Colonic mucosa (tissue), 4 donors: Measurements from ENCODE around the gene TCF4. TPM values are rescaled to one million over a fixed set of nuclear protein-coding genes. Genes with fewer than 3 reads are reported as not detected.

ENCODE experiments used
- DNase-seq: peaks from one replicate; pipeline ENCODE4 v3.0.0-alpha.2; 2020
- H3K27ac ChIP-seq: fragments of 200-600 bp; one replicate; pipeline ENCODE4 v1.8.0; 2021
- H3K27me3 ChIP-seq: fragments of 200-600 bp; one replicate; pipeline ENCODE4 v1.8.0; 2021
- H3K36me3 ChIP-seq: fragments of 200-600 bp; one replicate; pipeline ENCODE4 v1.8.0; 2021
- H3K4me1 ChIP-seq: fragments of 200-600 bp; one replicate; pipeline ENCODE4 v1.8.0; 2021; ENCODE audit warnings: mild to moderate bottlenecking
- H3K4me3 ChIP-seq: fragments of 200-600 bp; one replicate; pipeline ENCODE4 v1.8.0; 2021
- H3K9ac ChIP-seq, 2 donors: one replicate each; pipeline ENCODE4 v1.7.0; 2013; ENCODE audit warnings: control low read depth in 2 of 2, low read depth in 2 of 2, low read length in 2 of 2
- H3K9me3 ChIP-seq: fragments of 200-600 bp; one replicate; pipeline ENCODE4 v1.8.0; 2021
- intact Hi-C: fragments of 100-400 bp; cut with DNase I; formaldehyde crosslinking; loops from one replicate; pipeline ENCODE4 v1.14.1; 2022
- total RNA-seq, 2 donors: library from RNA; stranded (reverse); fragmentation: NEBNext Ultra II Directional in 1 of 2; extraction: Animal tissue kit (Norgen Biotek cat#: 25700) in 1 of 2; gene quantifications; one replicate each; pipeline ENCODE4 v1.2.1, GENCODE V29; 2021
- TF ChIP-seq, protein P1 (sequence below): fragments of 200-600 bp; IDR thresholded peaks from one replicate; pipeline ENCODE4 v1.8.0; 2022; ENCODE audit warnings: antibody characterized with exemption, mild to moderate bottlenecking
- donor health status: healthy.
- donor health status: DM: no; HTN: no; CAD: no.
- donor health status: DM: no; HTN: no; CAD: no.

Gene TCF4
- total RNA-seq, 2 donors from 2014 or later = 9.8 to 29.0 TPM

DNA sequence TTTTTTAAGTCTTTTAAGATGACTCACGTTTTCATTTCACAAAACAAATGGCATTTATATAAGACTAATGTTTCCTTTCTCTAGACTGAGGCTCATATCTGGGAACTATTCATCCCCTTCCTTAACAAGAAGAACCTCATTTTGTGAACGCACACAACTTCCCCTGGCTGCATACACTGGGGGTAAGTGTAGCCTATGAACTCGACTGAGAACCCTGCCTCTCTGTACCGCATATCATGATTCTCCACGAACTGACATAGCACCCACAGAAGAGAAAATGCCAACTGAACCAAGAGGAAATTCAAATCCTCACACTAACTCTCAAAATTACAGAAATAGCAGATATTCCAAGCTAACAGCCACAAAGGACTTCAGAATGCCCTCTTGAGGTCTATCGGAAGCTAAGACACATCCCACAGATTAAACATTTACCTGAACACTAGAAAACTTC lies 236.7 kb downstream of the TCF4 start:
- intact Hi-C loops = no loop called here
- Histone ChIP-seq H3K9ac (no peak overlapping the region), H3K4me3 (no peak overlapping the region), H3K4me1 (no peaks in the 10 kb centered on the region), H3K27ac (no peak overlapping the region), H3K27me3 (no peaks in the 10 kb centered on the region), H3K9me3 (no peaks in the 10 kb centered on the region), H3K36me3 (no peaks in the 10 kb centered on the region)
- DNase-seq = no peak
- TF ChIP-seq, protein P1, sequence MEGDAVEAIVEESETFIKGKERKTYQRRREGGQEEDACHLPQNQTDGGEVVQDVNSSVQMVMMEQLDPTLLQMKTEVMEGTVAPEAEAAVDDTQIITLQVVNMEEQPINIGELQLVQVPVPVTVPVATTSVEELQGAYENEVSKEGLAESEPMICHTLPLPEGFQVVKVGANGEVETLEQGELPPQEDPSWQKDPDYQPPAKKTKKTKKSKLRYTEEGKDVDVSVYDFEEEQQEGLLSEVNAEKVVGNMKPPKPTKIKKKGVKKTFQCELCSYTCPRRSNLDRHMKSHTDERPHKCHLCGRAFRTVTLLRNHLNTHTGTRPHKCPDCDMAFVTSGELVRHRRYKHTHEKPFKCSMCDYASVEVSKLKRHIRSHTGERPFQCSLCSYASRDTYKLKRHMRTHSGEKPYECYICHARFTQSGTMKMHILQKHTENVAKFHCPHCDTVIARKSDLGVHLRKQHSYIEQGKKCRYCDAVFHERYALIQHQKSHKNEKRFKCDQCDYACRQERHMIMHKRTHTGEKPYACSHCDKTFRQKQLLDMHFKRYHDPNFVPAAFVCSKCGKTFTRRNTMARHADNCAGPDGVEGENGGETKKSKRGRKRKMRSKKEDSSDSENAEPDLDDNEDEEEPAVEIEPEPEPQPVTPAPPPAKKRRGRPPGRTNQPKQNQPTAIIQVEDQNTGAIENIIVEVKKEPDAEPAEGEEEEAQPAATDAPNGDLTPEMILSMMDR = no peak

DNA sequence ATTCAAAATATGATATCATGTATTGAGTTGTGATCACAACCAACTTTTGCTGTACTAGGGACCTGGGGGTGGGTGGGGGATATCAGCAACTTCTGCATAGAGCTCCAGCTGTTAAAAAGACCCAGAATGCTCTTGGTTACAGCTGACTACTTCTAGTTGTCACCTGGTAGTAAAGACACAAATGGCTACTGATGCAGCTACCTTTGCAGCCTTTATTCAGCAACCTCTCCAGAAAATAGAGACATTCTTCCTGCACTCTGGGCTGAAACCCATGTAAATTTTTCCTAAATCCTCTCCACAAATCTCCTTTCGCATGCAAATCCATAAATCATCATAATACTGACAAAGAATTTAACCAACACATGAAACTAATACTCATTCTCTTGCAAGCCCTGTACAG lies 238.3 kb downstream of the TCF4 start:
- TF ChIP-seq, protein P1 = no peak
- H3K27ac ChIP-seq = no peak overlapping the region
- no peak for DNase-seq
- no peaks in the 10 kb centered on the region for H3K9me3 ChIP-seq
- H3K4me1 ChIP-seq = no peaks in the 10 kb centered on the region
- no peaks in the 10 kb centered on the region for H3K36me3 ChIP-seq
- H3K27me3 ChIP-seq = no peaks in the 10 kb centered on the region
- no peak overlapping the region for H3K4me3 ChIP-seq
- no peak overlapping the region for H3K9ac ChIP-seq
- intact Hi-C loops = no loop called here

DNA sequence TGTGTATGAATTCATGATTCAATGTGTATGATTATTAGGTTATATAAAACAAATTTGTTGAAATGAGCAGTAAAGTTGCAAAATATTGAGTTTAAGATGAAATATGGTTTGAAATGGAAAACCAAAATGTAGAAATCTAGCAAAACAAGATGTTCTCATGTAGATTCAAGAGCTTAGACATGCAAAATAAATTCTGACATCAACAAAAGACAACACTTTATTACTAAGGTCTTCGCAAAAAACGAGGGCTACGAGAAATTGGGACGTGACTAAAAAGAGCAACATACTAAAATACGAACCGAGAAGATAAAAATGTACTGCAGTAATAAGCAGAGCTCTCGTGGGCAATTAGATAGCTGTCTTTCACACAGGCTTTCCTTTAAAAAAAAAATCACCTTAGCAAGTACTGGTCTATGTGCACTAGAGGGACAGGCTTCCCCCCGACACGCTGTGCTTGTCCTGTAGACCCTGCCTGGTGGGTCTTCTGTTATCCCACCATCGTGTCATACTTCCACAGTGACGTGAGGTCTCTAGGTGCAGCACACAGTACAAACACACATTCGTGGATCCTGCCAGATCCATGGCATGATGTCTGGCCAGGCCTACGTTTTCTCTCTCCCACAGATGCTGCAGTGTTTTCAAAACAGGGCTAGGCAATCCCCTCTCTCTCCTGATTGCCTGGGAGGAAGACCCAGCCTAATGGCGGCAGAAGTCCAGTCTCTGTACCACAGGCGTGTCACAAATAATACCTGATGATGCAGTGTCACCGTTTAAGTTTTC lies 240.8 kb downstream of the TCF4 start:
- intact Hi-C loops = no loop called here
- Histone ChIP-seq H3K9ac (no peak overlapping the region), H3K4me1 (no peaks in the 10 kb centered on the region), H3K36me3 (no peaks in the 10 kb centered on the region), H3K27me3 (no peaks in the 10 kb centered on the region), H3K9me3 (no peaks in the 10 kb centered on the region), H3K27ac (no peak overlapping the region), H3K4me3 (no peak overlapping the region)
- TF ChIP-seq, protein P1 = no peak
- DNase-seq = no peak

DNA sequence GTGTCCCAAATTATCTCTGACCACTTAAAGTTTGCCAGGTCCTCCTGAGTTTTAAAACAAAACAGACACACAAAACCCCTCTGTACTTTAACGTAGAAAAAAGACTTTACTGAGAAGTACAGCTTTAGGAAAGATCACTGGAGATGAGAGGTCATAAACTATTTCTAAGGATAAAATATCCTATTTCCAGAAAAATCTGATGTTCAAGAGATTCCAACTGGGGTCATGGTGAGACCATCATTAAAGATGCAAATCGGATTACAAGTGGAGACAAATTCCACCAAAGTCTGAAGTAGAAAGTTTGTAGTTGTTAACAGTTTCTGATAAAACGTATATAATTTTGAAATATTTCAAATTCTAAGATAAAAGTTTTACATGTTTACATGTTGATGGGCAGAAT lies 241.6 kb downstream of the TCF4 start:
- H3K27me3 ChIP-seq = no peaks in the 10 kb centered on the region
- no peaks in the 10 kb centered on the region for H3K36me3 ChIP-seq
- no peak overlapping the region for H3K9ac ChIP-seq
- no peak overlapping the region for H3K27ac ChIP-seq
- DNase-seq = no peak
- no peaks in the 10 kb centered on the region for H3K4me1 ChIP-seq
- TF ChIP-seq, protein P1 = no peak
- H3K9me3 ChIP-seq = no peaks in the 10 kb centered on the region
- intact Hi-C loops = no loop called here
- H3K4me3 ChIP-seq = no peak overlapping the region

DNA sequence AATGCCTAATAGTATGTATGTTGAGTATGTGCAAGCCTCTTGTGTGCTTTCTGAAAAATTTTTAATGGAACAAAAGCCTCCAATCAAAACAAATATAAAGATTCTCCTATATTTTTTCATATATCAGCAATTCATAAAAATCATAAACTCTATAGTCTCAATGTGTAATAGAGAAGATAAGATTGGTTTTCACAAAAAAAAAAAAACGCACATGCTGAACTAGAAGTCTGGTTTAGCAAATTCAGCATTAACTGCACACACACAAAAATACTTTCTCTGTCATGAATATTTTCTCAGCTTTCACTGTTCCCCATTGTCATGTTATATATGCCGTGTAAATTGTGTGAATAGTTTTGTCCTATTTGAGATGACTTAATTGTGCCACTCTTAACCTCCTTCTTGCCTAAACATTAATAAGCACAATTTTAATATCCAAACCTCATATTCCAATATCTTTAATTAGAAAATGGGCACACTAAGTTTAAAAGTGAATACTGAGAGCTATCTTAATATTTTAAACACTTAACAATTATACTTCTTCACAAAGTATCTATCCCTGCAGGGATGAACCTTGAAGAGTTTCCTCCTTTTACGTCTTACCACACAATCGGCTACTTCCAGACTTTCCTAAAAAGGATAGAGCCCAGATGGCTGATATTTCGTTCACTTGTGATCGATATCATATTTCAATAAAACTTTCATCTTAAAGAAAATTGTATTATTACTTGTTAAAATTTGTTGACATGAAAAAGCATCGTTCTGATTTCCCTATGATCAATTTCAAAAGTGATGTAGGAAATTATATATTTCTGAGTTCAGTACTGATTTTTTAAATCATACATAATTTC lies 242.7 kb downstream of the TCF4 start:
- Histone ChIP-seq H3K9ac (no peak overlapping the region), H3K27me3 (no peaks in the 10 kb centered on the region), H3K4me1 (no peaks in the 10 kb centered on the region), H3K36me3 (no peaks in the 10 kb centered on the region), H3K27ac (no peak overlapping the region), H3K9me3 (no peaks in the 10 kb centered on the region), H3K4me3 (no peak overlapping the region)
- no peak for DNase-seq
- intact Hi-C loops = no loop called here
- TF ChIP-seq, protein P1 = no peak
